Tibial nerve (tissue), 4 donors: ENCODE measurements around the gene ZAR1L.

Experiments used
- EP300 ChIP-seq, 2 donors: sonication (generic); formaldehyde crosslinking; IDR thresholded peaks; one replicate each; pipeline ENCODE4 v1.6.1; 2017; ENCODE audit warnings: antibody characterized with exemption in 2 of 2, mild to moderate bottlenecking in 1 of 2
- POLR2A ChIP-seq, 2 donors: fragments of 450-650 bp; IDR thresholded peaks; one replicate each; pipeline ENCODE4 v1.6.1; 2017; ENCODE audit warnings: antibody characterized with exemption in 2 of 2, mild to moderate bottlenecking in 2 of 2, moderate library complexity in 2 of 2
- TF ChIP-seq, protein P1 (sequence below), 5 experiments: fragments of 200-600 bp in 3 of 5; fragments of 450-650 bp in 2 of 5; sonication (generic) in 3 of 5; IDR thresholded peaks; one replicate each; pipeline ENCODE4 v1.5.1; 2016 to 2019; ENCODE audit warnings: antibody characterized with exemption in 5 of 5, mild to moderate bottlenecking in 3 of 5, moderate library complexity in 2 of 5

GRCh38 chr13:32257649-32258048 lies 57.5 kb downstream of the ZAR1L start:
- TF ChIP-seq POLR2A (IDR thresholded peaks at IDR 0.05) (no peak), EP300 (IDR thresholded peaks at IDR 0.05) (no peak)
- TF ChIP-seq, protein P1, sequence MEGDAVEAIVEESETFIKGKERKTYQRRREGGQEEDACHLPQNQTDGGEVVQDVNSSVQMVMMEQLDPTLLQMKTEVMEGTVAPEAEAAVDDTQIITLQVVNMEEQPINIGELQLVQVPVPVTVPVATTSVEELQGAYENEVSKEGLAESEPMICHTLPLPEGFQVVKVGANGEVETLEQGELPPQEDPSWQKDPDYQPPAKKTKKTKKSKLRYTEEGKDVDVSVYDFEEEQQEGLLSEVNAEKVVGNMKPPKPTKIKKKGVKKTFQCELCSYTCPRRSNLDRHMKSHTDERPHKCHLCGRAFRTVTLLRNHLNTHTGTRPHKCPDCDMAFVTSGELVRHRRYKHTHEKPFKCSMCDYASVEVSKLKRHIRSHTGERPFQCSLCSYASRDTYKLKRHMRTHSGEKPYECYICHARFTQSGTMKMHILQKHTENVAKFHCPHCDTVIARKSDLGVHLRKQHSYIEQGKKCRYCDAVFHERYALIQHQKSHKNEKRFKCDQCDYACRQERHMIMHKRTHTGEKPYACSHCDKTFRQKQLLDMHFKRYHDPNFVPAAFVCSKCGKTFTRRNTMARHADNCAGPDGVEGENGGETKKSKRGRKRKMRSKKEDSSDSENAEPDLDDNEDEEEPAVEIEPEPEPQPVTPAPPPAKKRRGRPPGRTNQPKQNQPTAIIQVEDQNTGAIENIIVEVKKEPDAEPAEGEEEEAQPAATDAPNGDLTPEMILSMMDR (IDR thresholded peaks at IDR 0.05): no peak
